ENCODE measurements around the gene LINC00632. TPM values are rescaled to one million over a fixed set of nuclear protein-coding genes. Genes with fewer than 3 reads are reported as not detected.
A peak's percentile ranks its signal among the peaks of the same experiment; 100 is the strongest.

The LINC00632 gene
- total RNA-seq, 2 experiments from 2014 or later, result not detected

DNA sequence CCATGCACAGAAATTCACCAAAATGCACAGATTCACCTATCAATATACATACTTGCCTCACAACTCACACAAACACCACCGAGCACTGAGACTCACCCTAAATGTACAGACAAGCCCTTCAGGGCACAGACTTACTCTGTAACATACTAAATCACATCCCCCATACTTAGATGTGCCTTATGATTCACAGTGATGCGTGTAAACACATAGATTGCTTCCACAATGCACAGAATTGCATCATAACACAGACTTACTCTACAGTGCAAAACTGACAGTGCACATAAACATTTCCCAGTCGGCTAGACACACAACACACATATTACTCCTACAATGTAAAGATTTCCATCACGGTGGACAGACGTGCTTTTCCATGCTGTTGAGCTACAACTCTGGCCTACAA lies 6.2 kb downstream of the LINC00632 start:
- H3K27ac Mint-ChIP-seq, result no peak overlapping the region
- no peaks in the 10 kb centered on the region for H3K36me3 Mint-ChIP-seq (ENCODE audit: low read depth)
- H3K4me3 Mint-ChIP-seq, result no peak overlapping the region
- no peaks in the 10 kb centered on the region for H3K9me3 Mint-ChIP-seq
- H3K27me3 Mint-ChIP-seq (ENCODE audit: low read depth), result peaks cover 10% of the 10 kb centered on the region
- peaks cover 3% of the 10 kb centered on the region for H3K4me1 Mint-ChIP-seq (ENCODE audit: low read depth)
- intact Hi-C loops (cut with micrococcal nuclease), result no loop called here
- CTCF ChIA-PET, result no interaction called here
- no peak for DNase-seq

DNA sequence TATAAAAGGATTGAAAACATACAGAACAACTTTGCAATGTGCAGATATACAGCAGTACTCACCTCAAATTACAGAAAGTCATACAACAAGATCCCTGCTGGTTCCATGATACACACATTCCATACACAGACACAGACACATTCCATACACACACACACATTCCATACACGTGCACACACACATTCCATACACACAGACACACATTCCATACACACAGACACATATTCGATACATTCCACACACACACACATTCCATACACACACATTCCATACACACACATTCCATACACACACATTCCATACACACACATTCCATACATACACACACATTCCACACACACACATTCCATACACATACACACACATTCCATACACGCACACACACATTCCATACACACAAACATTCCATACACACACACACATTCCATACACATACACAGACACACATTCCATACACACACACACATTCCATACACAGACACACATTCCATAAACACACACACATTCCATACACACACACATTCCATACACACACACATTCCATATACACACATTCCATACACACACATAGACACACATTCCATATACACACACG lies 13.7 kb downstream of the LINC00632 start:
- H3K27me3 Mint-ChIP-seq (ENCODE audit: low read depth), result peaks cover 3% of the 10 kb centered on the region
- no peaks in the 10 kb centered on the region for H3K9me3 Mint-ChIP-seq
- CTCF ChIA-PET, result no interaction called here
- no peaks in the 10 kb centered on the region for H3K36me3 Mint-ChIP-seq (ENCODE audit: low read depth)
- H3K4me1 Mint-ChIP-seq (ENCODE audit: low read depth), result no peaks in the 10 kb centered on the region
- no peak for DNase-seq
- H3K4me3 Mint-ChIP-seq, result no peak overlapping the region
- H3K27ac Mint-ChIP-seq, result no peak overlapping the region
- intact Hi-C loops (cut with micrococcal nuclease), result no loop called here

DNA sequence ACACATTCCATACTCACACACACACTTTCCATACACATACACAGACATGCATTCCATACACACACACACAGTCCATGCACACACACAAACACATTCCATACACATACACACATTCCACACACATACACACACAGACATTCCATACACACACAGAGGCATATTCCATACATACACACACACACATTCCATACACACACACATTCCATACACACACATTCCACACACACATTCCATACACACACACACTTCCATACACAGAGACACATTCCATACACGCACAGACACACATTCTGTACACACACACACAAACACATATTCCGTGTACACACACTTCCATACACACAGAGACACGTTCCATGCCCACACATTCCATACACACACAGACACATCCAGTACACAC lies 14.8 kb downstream of the LINC00632 start:
- no peaks in the 10 kb centered on the region for H3K36me3 Mint-ChIP-seq (ENCODE audit: low read depth)
- no peak overlapping the region for H3K4me3 Mint-ChIP-seq
- H3K4me1 Mint-ChIP-seq (ENCODE audit: low read depth), result no peaks in the 10 kb centered on the region
- no peak overlapping the region for H3K27ac Mint-ChIP-seq
- CTCF ChIA-PET, result no interaction called here
- DNase-seq, result no peak
- H3K27me3 Mint-ChIP-seq (ENCODE audit: low read depth), result no peaks in the 10 kb centered on the region
- intact Hi-C loops (cut with micrococcal nuclease), result no loop called here
- no peaks in the 10 kb centered on the region for H3K9me3 Mint-ChIP-seq

DNA sequence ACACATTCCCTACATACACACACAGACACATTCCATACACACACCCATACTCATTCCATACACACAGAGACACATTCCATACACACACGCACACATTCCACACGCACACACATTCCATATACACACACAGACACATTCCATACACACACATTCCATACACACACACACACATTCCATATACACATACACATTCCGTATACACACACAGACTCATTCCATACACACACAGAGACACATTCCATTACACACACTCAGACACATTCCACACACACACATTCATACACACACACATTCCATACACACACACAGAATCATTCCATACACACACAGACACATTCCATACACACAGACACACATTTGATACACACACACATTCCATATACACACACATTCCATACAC lies 15.2 kb downstream of the LINC00632 start:
- Mint-ChIP-seq H3K4me3 (no peak overlapping the region), H3K36me3 (ENCODE audit: low read depth) (no peaks in the 10 kb centered on the region), H3K4me1 (ENCODE audit: low read depth) (no peaks in the 10 kb centered on the region), H3K9me3 (no peaks in the 10 kb centered on the region), H3K27me3 (ENCODE audit: low read depth) (no peaks in the 10 kb centered on the region), H3K27ac (no peak overlapping the region)
- intact Hi-C loops (cut with micrococcal nuclease), result no loop called here
- CTCF ChIA-PET, result no interaction called here
- DNase-seq, result no peak

DNA sequence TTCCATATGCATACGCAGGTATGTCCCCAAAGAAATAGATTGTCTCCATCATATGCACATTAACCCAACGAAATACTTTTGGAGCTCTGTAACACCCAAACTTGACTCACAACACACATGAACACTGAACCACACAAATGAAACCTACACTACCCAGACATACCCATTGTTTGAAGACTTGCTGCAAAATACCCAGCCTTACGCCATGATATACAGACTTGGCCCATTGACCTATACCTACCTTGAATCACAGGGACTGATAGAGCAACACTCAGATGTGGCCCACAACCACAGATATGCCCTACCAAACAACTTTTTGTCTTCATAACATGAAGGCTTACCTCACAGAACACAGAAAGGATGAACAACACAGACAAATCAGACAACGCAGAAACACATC lies 15.9 kb downstream of the LINC00632 start:
- CTCF ChIA-PET, result no interaction called here
- Mint-ChIP-seq H3K4me1 (ENCODE audit: low read depth) (no peaks in the 10 kb centered on the region), H3K27ac (no peak overlapping the region), H3K36me3 (ENCODE audit: low read depth) (no peaks in the 10 kb centered on the region), H3K9me3 (no peaks in the 10 kb centered on the region), H3K27me3 (ENCODE audit: low read depth) (no peaks in the 10 kb centered on the region), H3K4me3 (no peak overlapping the region)
- intact Hi-C loops (cut with micrococcal nuclease), result no loop called here
- no peak for DNase-seq

DNA sequence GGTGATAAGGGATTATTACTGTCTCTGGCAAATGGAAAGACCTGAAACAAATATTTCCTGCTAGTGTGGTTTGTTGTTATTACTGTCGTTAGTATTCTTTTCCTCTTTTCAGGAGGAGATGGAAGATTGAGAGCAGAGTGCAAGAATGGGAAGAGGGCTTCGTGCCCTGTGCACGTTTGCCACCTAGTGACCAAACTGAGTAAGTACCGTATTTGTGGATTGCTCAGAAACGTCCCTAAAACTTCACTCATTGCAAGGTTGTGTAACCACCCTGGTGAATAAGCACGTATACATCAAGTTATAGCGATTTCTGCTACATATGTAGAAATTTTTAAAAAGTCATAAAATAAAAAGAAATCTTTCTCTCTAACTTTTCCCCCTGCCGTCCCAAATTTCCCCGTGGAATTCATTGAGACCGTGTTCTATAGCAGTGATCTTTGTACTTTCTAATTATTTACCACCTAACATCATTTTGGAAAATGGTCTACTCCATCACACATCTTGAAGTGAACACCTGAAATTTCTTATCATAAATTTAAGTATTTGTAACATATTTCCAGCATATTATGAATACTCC lies 24.3 kb downstream of the LINC00632 start:
- intact Hi-C loops (cut with micrococcal nuclease), result loop anchor here (1.0 kb wide), 3 partner anchors 33 to 677 kb away; no protein-coding TSS in a partner anchor
- H3K27me3 Mint-ChIP-seq (ENCODE audit: low read depth), result no peaks in the 10 kb centered on the region
- H3K4me1 Mint-ChIP-seq (ENCODE audit: low read depth), result no peaks in the 10 kb centered on the region
- CTCF ChIA-PET, result no interaction called here
- no peaks in the 10 kb centered on the region for H3K36me3 Mint-ChIP-seq (ENCODE audit: low read depth)
- DNase-seq, result peak; percentile 6
- no peak overlapping the region for H3K4me3 Mint-ChIP-seq
- no peaks in the 10 kb centered on the region for H3K9me3 Mint-ChIP-seq
- H3K27ac Mint-ChIP-seq, result no peak overlapping the region

DNA sequence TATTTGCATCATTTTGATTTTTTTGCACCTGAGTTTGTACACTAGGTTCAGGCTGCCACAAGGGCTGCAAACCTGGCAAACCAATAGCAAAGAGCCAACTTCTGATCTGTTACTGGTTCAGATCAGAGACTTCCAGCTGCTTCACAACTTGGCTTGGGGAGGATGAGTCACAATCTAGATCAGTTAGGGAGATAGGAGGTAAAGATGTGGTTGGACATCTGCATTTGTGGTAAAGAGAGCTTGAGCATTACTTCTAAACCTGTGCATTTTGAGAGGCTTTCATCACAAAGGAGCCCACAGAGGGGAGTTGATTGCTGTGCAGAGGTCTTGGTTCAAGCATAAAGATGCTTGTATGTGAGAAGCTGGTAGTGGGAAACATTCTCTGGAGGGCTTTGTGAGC lies 34.5 kb downstream of the LINC00632 start:
- no peak overlapping the region for H3K27ac Mint-ChIP-seq
- no peak for DNase-seq
- CTCF ChIA-PET, result interaction anchor here (0.7 to 1.1 kb wide), 2 partner anchors 44 to 250 kb away, joined by 3 read pairs; no protein-coding TSS in a partner anchor

DNA sequence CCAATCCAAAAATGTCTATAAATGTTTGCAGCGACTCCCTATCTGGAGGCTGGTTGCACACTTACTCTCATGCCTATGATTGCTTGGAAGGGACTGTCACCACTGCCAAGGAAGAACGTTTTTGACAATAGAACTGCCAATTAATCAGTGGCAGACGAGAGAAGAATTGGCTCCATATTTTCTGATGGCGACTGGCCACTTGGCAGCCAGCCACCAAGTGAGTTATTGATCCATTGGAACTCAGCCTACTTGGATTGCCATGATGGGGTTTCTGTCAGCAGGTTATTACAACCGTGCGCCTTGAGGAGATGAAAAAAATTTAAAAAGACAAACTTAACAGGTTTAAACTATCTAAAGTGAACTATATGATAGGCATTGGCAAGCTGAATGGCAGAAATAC lies 47.4 kb downstream of the LINC00632 start:
- H3K27ac Mint-ChIP-seq, result no peak overlapping the region
- H3K36me3 Mint-ChIP-seq (ENCODE audit: low read depth), result no peaks in the 10 kb centered on the region
- intact Hi-C loops (cut with micrococcal nuclease), result no loop called here
- no peaks in the 10 kb centered on the region for H3K9me3 Mint-ChIP-seq
- no peak overlapping the region for H3K4me3 Mint-ChIP-seq
- peaks cover under 1% of the 10 kb centered on the region for H3K4me1 Mint-ChIP-seq (ENCODE audit: low read depth)
- no peak for DNase-seq
- peaks cover 8% of the 10 kb centered on the region for H3K27me3 Mint-ChIP-seq (ENCODE audit: low read depth)
- CTCF ChIA-PET, result no interaction called here

More for the DNA sequence above, 34.5 kb downstream of the LINC00632 start:
- Mint-ChIP-seq H3K4me3 (no peak overlapping the region), H3K27me3 (ENCODE audit: low read depth) (peaks cover 1% of the 10 kb centered on the region), H3K9me3 (no peaks in the 10 kb centered on the region), H3K4me1 (ENCODE audit: low read depth) (peaks cover 5% of the 10 kb centered on the region), H3K36me3 (ENCODE audit: low read depth) (no peaks in the 10 kb centered on the region)
- intact Hi-C loops (cut with micrococcal nuclease), result no loop called here

DNA sequence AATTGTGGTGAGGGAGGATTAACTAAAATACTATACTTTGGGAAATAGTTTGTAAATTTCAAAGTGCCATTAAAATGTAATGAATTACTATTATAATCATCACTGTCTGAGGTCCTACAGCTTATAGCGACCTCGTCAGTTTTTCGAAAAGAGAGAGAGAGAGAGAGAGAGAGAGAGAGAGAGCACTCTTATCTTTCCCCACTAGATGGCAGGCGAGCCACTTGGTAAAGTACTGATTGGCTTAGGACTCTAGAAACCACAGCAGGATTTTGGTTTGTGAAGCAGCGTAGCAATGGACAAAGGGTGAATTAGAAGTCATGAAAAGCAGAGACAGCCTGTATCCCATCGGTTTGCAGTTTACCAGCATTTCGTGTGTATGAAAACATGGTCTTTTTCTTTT lies 52.5 kb downstream of the LINC00632 start:
- Mint-ChIP-seq H3K4me1 (ENCODE audit: low read depth) (peaks cover 8% of the 10 kb centered on the region), H3K27me3 (ENCODE audit: low read depth) (peaks cover 23% of the 10 kb centered on the region), H3K36me3 (ENCODE audit: low read depth) (no peaks in the 10 kb centered on the region), H3K4me3 (no peak overlapping the region), H3K9me3 (no peaks in the 10 kb centered on the region), H3K27ac (no peak overlapping the region)
- intact Hi-C loops (cut with micrococcal nuclease), result loop anchor here (10.0 kb wide), 1 partner anchor 1843 kb away; no protein-coding TSS in a partner anchor
- DNase-seq, result peak; percentile 45
- CTCF ChIA-PET, result no interaction called here

DNA sequence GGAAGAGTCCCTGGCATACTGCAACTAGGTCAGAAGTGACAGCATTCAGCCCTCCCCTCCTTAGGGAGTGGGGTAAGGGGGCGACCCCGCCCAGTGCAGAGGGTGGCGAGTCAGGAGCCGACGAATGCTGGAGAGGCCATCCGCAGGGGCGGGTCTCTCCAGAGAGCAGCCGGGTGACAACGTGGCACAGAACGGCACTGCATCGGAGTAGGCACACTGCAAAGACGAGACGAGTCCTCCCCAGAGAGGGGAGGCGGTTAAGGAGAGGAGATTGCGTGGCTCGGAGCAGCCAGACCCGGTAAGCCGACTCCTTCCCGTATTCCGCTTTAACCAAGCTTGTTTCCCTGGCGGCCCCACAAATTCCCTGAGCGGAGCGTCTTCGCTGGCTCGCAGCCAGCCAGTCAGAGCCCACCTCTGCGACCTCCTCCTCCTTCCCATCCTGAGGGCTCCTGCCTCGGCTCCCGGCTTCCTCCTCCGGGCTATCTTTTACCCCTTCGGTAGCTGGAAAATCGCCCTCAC lies 54.9 kb downstream of the LINC00632 start:
- intact Hi-C loops (cut with micrococcal nuclease), result loop anchor here (10.0 kb wide), 1 partner anchor 1840 kb away; no protein-coding TSS in a partner anchor
- Mint-ChIP-seq H3K4me3 (peak overlapping the region; percentile 29), H3K4me1 (ENCODE audit: low read depth) (peaks cover 8% of the 10 kb centered on the region), H3K9me3 (no peaks in the 10 kb centered on the region), H3K27me3 (ENCODE audit: low read depth) (peaks cover 23% of the 10 kb centered on the region), H3K27ac (no peak overlapping the region), H3K36me3 (ENCODE audit: low read depth) (no peaks in the 10 kb centered on the region)
- CTCF ChIA-PET, result interaction anchor here (0.8 to 1.6 kb wide), 2 partner anchors 10 to 152 kb away, joined by 3 read pairs; no protein-coding TSS in a partner anchor
- peak; percentile 14 for DNase-seq

DNA sequence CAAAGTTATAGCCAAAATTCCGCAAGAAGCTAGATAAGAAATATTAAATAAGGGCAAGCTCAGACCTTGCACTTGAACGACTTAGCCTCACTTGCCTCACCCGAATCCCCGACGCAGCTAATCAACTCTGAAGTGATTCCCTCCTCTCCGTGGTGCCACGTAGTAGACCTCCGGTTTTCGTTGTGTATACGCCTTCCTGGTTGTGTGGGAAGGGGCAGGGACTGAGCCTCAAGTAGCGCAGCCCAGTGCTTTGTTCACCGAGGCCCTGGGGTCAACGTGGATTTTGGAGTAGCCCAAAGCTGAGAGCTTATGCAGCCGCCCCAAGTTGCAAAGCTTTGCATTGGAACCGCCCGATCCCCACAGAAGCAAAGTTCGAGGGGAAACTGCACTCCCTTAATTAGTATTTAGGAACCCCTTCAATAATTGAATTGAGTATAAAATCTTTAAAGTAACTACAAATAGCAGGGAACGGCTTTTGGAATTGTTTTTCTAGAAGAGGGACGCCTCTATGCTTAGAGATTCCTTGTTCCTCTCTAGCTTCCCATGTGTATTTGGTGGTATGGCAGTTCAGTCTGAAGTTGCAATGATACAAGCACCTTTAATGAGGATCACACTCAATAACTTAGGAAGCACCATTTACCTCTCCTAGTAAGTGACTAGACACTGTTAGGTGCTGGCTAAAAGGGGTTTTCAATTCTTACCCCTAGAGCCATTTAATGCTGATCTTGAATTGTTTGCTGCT lies 55.7 kb downstream of the LINC00632 start:
- Mint-ChIP-seq H3K27ac (no peak overlapping the region), H3K4me1 (ENCODE audit: low read depth) (peaks cover 8% of the 10 kb centered on the region), H3K4me3 (peak overlapping the region; percentile 29), H3K9me3 (no peaks in the 10 kb centered on the region), H3K36me3 (ENCODE audit: low read depth) (no peaks in the 10 kb centered on the region), H3K27me3 (ENCODE audit: low read depth) (peaks cover 16% of the 10 kb centered on the region)
- intact Hi-C loops (cut with micrococcal nuclease), result loop anchor here (5.0 to 10.0 kb wide), 2 partner anchors 152 to 1840 kb away; no protein-coding TSS in a partner anchor
- CTCF ChIA-PET, result interaction anchor here (0.6 to 1.7 kb wide), 5 partner anchors 10 to 1890 kb away, joined by 3 to 6 read pairs (median 3); no protein-coding TSS in a partner anchor
- DNase-seq, result no peak

DNA sequence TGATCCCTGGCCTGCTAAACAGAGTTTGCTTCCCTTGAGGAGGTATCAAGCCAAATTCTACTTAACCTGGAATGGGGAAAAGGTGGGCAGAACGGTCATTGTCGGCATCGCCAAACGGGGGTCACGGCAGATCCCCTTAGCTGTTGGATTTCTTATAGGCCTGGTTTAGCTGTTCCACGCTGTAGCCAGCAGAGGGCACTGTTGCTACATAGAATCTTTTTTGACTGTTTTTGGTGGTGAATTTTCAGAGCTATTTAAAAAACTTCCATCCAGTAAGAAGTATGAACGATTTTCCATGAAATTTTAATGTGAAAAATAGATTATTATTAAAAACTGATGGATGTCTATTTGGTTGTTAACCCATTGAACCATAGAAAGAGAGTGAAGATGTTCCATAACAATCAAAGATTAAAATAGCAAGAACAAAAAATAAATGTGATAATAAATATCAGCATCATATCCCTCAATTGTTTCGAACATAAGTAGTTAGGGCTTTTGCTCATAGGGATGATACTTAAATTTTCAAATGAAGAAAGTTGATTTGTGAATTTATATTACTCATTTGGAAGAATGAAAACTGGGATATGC lies 56.6 kb downstream of the LINC00632 start:
- peak; percentile 47 for DNase-seq
- H3K9me3 Mint-ChIP-seq, result no peaks in the 10 kb centered on the region
- H3K4me1 Mint-ChIP-seq (ENCODE audit: low read depth), result peaks cover 8% of the 10 kb centered on the region
- CTCF ChIA-PET, result interaction anchor here (1.1 to 1.7 kb wide), 2 partner anchors 513 to 514 kb away, joined by 4 to 6 read pairs; no protein-coding TSS in a partner anchor
- no peaks in the 10 kb centered on the region for H3K36me3 Mint-ChIP-seq (ENCODE audit: low read depth)
- H3K4me3 Mint-ChIP-seq, result no peak overlapping the region
- intact Hi-C loops (cut with micrococcal nuclease), result loop anchor here (2.0 to 10.0 kb wide), 3 partner anchors 151 to 1839 kb away; no protein-coding TSS in a partner anchor
- H3K27ac Mint-ChIP-seq, result no peak overlapping the region
- H3K27me3 Mint-ChIP-seq (ENCODE audit: low read depth), result peaks cover 15% of the 10 kb centered on the region
